Endothelial cell of umbilical vein (primary cell): ENCODE measurements around the gene RAB40B. TPM values are rescaled to one million over a fixed set of nuclear protein-coding genes. Genes with fewer than 3 reads are reported as not detected.

Source experiments
- BruUV-seq: library from RNA; stranded (reverse); fragments of 400-500 nt; replicated peaks from 2 replicates; lab custom pipeline; 2021; lab: Mats Ljungman, UMichigan
- CTCF ChIA-PET: fragments of 300-600, 350-600 bp; sonication (Branson Sonifier 250); formaldehyde crosslinking; loops from one replicate; lab custom pipeline; 2021; ENCODE audit warnings: antibody characterized with exemption, inconsistent platforms; lab: Charles Lee
- POLR2A ChIA-PET: fragments of 300-600, 350-600 bp; sonication (Branson Sonifier 250); formaldehyde crosslinking; loops from one replicate; lab custom pipeline; 2021; ENCODE audit warnings: antibody characterized with exemption, inconsistent platforms; lab: Charles Lee
- DNase-seq: peaks from one replicate; pipeline ENCODE4 v3.0.0-alpha.2; 2011; ENCODE audit warnings: low read depth, low spot score
- FAIRE-seq: peaks from 2 replicates; lab custom pipeline; 2011; peaks lifted over from hg19 to GRCh38; lab: Jason Lieb, UNC
- H2AFZ ChIP-seq: 2 replicates; pipeline ENCODE4 v1.6.0; 2012; ENCODE audit warnings: low read depth, low read length, control low read depth, inconsistent platforms
- H3K27ac ChIP-seq: 2 replicates; pipeline ENCODE4 v1.5.1; 2011; ENCODE audit warnings: low read depth, mild to moderate bottlenecking, control low read depth, low read length, moderate library complexity; ENCODE audit not compliant: insufficient read depth
- H3K27me3 ChIP-seq, 2 experiments: 2 replicates each; pipeline versions ENCODE4 v1.6.0 to v1.6.1; 2011; ENCODE audit warnings: low read length in 2 of 2, mixed read lengths in 1 of 2; ENCODE audit not compliant: control insufficient read depth in 2 of 2, insufficient read depth in 2 of 2
- H3K36me3 ChIP-seq, 2 experiments: 2 replicates in 1 of 2; 3 replicates in 1 of 2; pipeline ENCODE4 v1.5.1; 2011; ENCODE audit warnings: low read length in 2 of 2, mild to moderate bottlenecking in 1 of 2, moderate library complexity in 1 of 2; ENCODE audit not compliant: control insufficient read depth in 2 of 2, insufficient read depth in 2 of 2; ENCODE audit errors: extremely low read depth in 1 of 2
- H3K4me1 ChIP-seq: 3 replicates; pipeline ENCODE4 v1.5.1; 2011; ENCODE audit warnings: mild to moderate bottlenecking, low read length; ENCODE audit not compliant: control insufficient read depth, insufficient read depth; ENCODE audit errors: extremely low read depth
- H3K4me2 ChIP-seq: 2 replicates; pipeline ENCODE4 v1.6.1; 2011; ENCODE audit warnings: low read length, control low read depth, mixed read lengths; ENCODE audit not compliant: insufficient read depth
- H3K4me3 ChIP-seq, 3 experiments: fragments of 200-600 bp in 1 of 3; sonication (generic), shearing (Covaris generic) in 1 of 3; replicated peaks in 1 of 3; 2 replicates each; pipeline ENCODE4 v1.5.1; 2011 to 2016; ENCODE audit warnings: control low read depth in 3 of 3, low read length in 3 of 3, mild to moderate bottlenecking in 2 of 3, inconsistent platforms in 1 of 3, low read depth in 1 of 3, moderate library complexity in 1 of 3; ENCODE audit not compliant: insufficient read depth in 1 of 3
- H3K79me2 ChIP-seq: 2 replicates; pipeline ENCODE4 v1.6.0; 2012; ENCODE audit warnings: low read length, inconsistent platforms; ENCODE audit not compliant: control insufficient read depth, insufficient read depth
- H3K9ac ChIP-seq: replicated peaks from 2 replicates; pipeline ENCODE3; 2011; ENCODE audit warnings: low read length, control low read depth; ENCODE audit not compliant: insufficient read depth; ENCODE audit errors: extremely low read depth
- H3K9me1 ChIP-seq: replicated peaks from 3 replicates; pipeline ENCODE4 v1.6.0; 2011; ENCODE audit warnings: mild to moderate bottlenecking, low read length; ENCODE audit not compliant: control insufficient read depth, insufficient read depth; ENCODE audit errors: extremely low read depth
- H3K9me3 ChIP-seq: replicated peaks from 2 replicates; pipeline ENCODE4 v1.5.1; 2012; ENCODE audit warnings: low read length, inconsistent platforms; ENCODE audit not compliant: control insufficient read depth, insufficient read depth
- H4K20me1 ChIP-seq: replicated peaks from 2 replicates; pipeline ENCODE3; 2011; ENCODE audit warnings: mild to moderate bottlenecking, low read length; ENCODE audit not compliant: control insufficient read depth, insufficient read depth; ENCODE audit errors: extremely low read depth
- CTCF ChIP-seq, 2 donors: IDR thresholded peaks; 1 replicate in 1 of 2; 2 replicates in 1 of 2; pipeline ENCODE4 v1.5.1; 2011; ENCODE audit warnings: low read length in 2 of 2, mild to moderate bottlenecking in 2 of 2, moderate library complexity in 2 of 2, control low read depth in 1 of 2, inconsistent platforms in 1 of 2, low read depth in 1 of 2; ENCODE audit not compliant: insufficient read depth in 1 of 2; ENCODE audit errors: extremely low read depth in 1 of 2
- EZH2 ChIP-seq: IDR thresholded peaks from 2 replicates; pipeline ENCODE4 v1.6.1; 2012; ENCODE audit warnings: borderline replicate concordance, low read depth, mild to moderate bottlenecking, moderate library complexity, low read length, inconsistent platforms; ENCODE audit not compliant: severe bottlenecking
- FOS ChIP-seq: IDR thresholded peaks from 2 replicates; pipeline ENCODE4 v1.6.1; 2011; ENCODE audit warnings: mild to moderate bottlenecking, low read length, moderate library complexity, borderline replicate concordance; ENCODE audit not compliant: insufficient read depth
- GATA2 ChIP-seq: IDR thresholded peaks from 2 replicates; pipeline ENCODE4 v1.7.0; 2011; ENCODE audit warnings: low read depth, mild to moderate bottlenecking, moderate library complexity, mixed read lengths, low read length; ENCODE audit not compliant: insufficient read length, insufficient read depth
- JUN ChIP-seq: IDR thresholded peaks from 2 replicates; pipeline ENCODE4 v1.6.1; 2011; ENCODE audit warnings: borderline replicate concordance, low read depth; ENCODE audit not compliant: insufficient read length, insufficient read depth
- MAX ChIP-seq: IDR thresholded peaks from 2 replicates; pipeline ENCODE4 v1.6.1; 2011; ENCODE audit not compliant: insufficient read depth, insufficient read length
- MYC ChIP-seq: IDR thresholded peaks from one replicate; pipeline ENCODE4 v1.6.1; 2011; ENCODE audit warnings: mild to moderate bottlenecking, low read depth, low read length
- POLR2A ChIP-seq: IDR thresholded peaks from 2 replicates; pipeline ENCODE4 v1.6.1; 2012; ENCODE audit warnings: low read depth, mild to moderate bottlenecking, control low read depth, low read length
- POLR2AphosphoS5 ChIP-seq: IDR thresholded peaks from 2 replicates; pipeline ENCODE4 v1.6.1; 2012; ENCODE audit warnings: low read depth, mild to moderate bottlenecking, control low read depth, low read length, moderate library complexity; ENCODE audit not compliant: insufficient read depth
- dilution Hi-C: fragments of 300-500 bp; cut with MboI; formaldehyde crosslinking; loops from one replicate; pipeline ENCODE4 v1.15.0; 2019; ENCODE audit warnings: low sequenced_read_pairs; ENCODE audit not compliant: extremely low pct_ligation_motif_present
- intact Hi-C: fragments of 100-400 bp; cut with micrococcal nuclease; formaldehyde crosslinking; loops from one replicate; pipeline ENCODE4 v1.10.0; 2022
- polyA plus RNA-seq, 4 experiments: library from polyadenylated mRNA; depleted of rRNA in 3 of 4; stranded (reverse) in 3 of 4; unstranded in 1 of 4; fragments of >200 nt; gene quantifications; 2 replicates each; pipeline versions ENCODE4 v1.2.1 to v1.2.3, GENCODE V29; 2011 to 2012; ENCODE audit warnings: missing spikeins in 1 of 4
- total RNA-seq: library from RNA; stranded (reverse); gene quantifications from 2 replicates; pipeline ENCODE4 v1.2.3, GENCODE V29; 2021

RAB40B gene
- total and polyA plus RNA-seq, 2 donors (not counting 3 experiments of a cell fraction or from before 2014, with no cell fraction given), result 5.5 to 9.3 TPM

GRCh38 chr17:82656266-82656665 is 42.2 kb downstream of the RAB40B start:
- Histone ChIP-seq H3K36me3 (no peaks in the 10 kb centered on the region), H3K27me3 (no peaks in the 10 kb centered on the region), H3K9me3 (no peaks in the 10 kb centered on the region), H3K79me2 (no peaks in the 10 kb centered on the region), H3K4me1 (no peaks in the 10 kb centered on the region), H3K4me3 (no peak overlapping the region), H2AFZ (no peak overlapping the region), H3K9ac (no peak overlapping the region), H3K27ac (no peak overlapping the region), H4K20me1 (no peaks in the 10 kb centered on the region), H3K4me2 (no peak overlapping the region), H3K9me1 (no peaks in the 10 kb centered on the region)
- intact Hi-C loops (no loop called here), dilution Hi-C loops (no loop called here)
- no peak for TF ChIP-seq JUN
- TF ChIP-seq POLR2AphosphoS5, result no peak
- TF ChIP-seq MYC, result no peak
- TF ChIP-seq FOS, result no peak
- no peak for TF ChIP-seq POLR2A
- no peak for TF ChIP-seq EZH2
- no peak for TF ChIP-seq CTCF (IDR thresholded peaks at IDR 0.05; ENCODE audit: extremely low read depth in 1 of 2, insufficient read depth in 1 of 2, low read depth in 1 of 2, low read length in 2 of 2)
- TF ChIP-seq MAX, result no peak
- TF ChIP-seq GATA2, result no peak
- POLR2A ChIA-PET, result no interaction called here
- FAIRE-seq (no peak), DNase-seq (no peak)
- CTCF ChIA-PET, result interaction anchor here (0.6 kb wide), 1 partner anchor 39 kb away, joined by 3 read pairs; no protein-coding TSS in a partner anchor
- BruUV-seq, result no TSS peak
